Fibroblast of lung (primary cell): ENCODE results near the gene C20orf204. TPM values are rescaled to one million over a fixed set of nuclear protein-coding genes. Genes with fewer than 3 reads are reported as not detected.
"Not testable (repeated sequence)": the region's sequence is repeated elsewhere in the genome, so short reads cannot be mapped to it uniquely, and the experiment has no call there.

ENCODE experiments used
- DNase-seq, 2 donors: peaks; one replicate each; pipeline versions ENCODE4 v3.0.0 to v3.0.0-alpha.2; 2010; ENCODE audit warnings: low read depth in 2 of 2
- H2AFZ ChIP-seq: 2 replicates; pipeline ENCODE4 v1.5.1; 2012; ENCODE audit warnings: low read length, control low read depth, inconsistent platforms
- H3K27ac ChIP-seq: 2 replicates; pipeline ENCODE4 v1.5.1; 2011; ENCODE audit warnings: low read length, control low read depth; ENCODE audit not compliant: insufficient read depth
- H3K27me3 ChIP-seq: 2 replicates; pipeline ENCODE4 v1.5.1; 2011; ENCODE audit warnings: mild to moderate bottlenecking, low read length; ENCODE audit not compliant: control insufficient read depth, insufficient read depth
- H3K36me3 ChIP-seq: 2 replicates; pipeline ENCODE4 v1.5.1; 2011; ENCODE audit warnings: low read length; ENCODE audit not compliant: control insufficient read depth, insufficient read depth
- H3K4me1 ChIP-seq: 2 replicates; pipeline ENCODE4 v1.5.1; 2011; ENCODE audit warnings: low read length; ENCODE audit not compliant: control insufficient read depth, insufficient read depth; ENCODE audit errors: extremely low read depth
- H3K4me2 ChIP-seq: 2 replicates; pipeline ENCODE4 v1.5.1; 2011; ENCODE audit warnings: low read length, control low read depth; ENCODE audit not compliant: insufficient read depth; ENCODE audit errors: extremely low read depth
- H3K4me3 ChIP-seq, 4 experiments: fragments of 200-600 bp in 1 of 4; sonication (generic) in 1 of 4; replicated peaks in 1 of 4; 2 replicates each; pipeline ENCODE4 v1.5.1; 2011 to 2016; ENCODE audit warnings: low read length in 4 of 4, low read depth in 3 of 4, mild to moderate bottlenecking in 3 of 4, control low read depth in 2 of 4, inconsistent platforms in 1 of 4, mixed read lengths in 1 of 4; ENCODE audit not compliant: insufficient read depth in 1 of 4; ENCODE audit errors: control extremely low read depth in 1 of 4
- H3K79me2 ChIP-seq: 2 replicates; pipeline ENCODE4 v1.5.1; 2012; ENCODE audit warnings: mild to moderate bottlenecking, low read length, inconsistent platforms; ENCODE audit not compliant: control insufficient read depth, insufficient read depth
- H3K9ac ChIP-seq: 2 replicates; pipeline ENCODE4 v1.5.1; 2011; ENCODE audit warnings: mild to moderate bottlenecking, low read length, control low read depth; ENCODE audit not compliant: insufficient read depth
- H3K9me3 ChIP-seq: 2 replicates; pipeline ENCODE4 v1.5.1; 2012; ENCODE audit warnings: low read depth, low read length; ENCODE audit not compliant: control insufficient read depth, insufficient read depth
- H4K20me1 ChIP-seq: 2 replicates; pipeline ENCODE4 v1.5.1; 2011; ENCODE audit warnings: low read length; ENCODE audit not compliant: control insufficient read depth, insufficient read depth; ENCODE audit errors: extremely low read depth
- polyA plus RNA-seq, 2 donors: library from polyadenylated mRNA; depleted of rRNA in 1 of 2; stranded (reverse) in 1 of 2; unstranded in 1 of 2; fragments of >200 nt; gene quantifications; 2 replicates each; pipeline ENCODE4 v1.2.1, GENCODE V29; 2011 to 2012; ENCODE audit warnings: missing spikeins in 1 of 2
- total RNA-seq: library from RNA; depleted of rRNA; stranded (reverse); fragments of >200 nt; gene quantifications from 2 replicates; pipeline ENCODE4 v1.2.1, GENCODE V29; 2014

C20orf204 gene
- total and polyA plus RNA-seq, 2 donors (not counting 1 experiment from before 2014, with no cell fraction given), result 0.02 to 0.66 TPM

GRCh38 chr20:64088586-64088985 lies 52.6 kb downstream of the C20orf204 start:
- H3K36me3 ChIP-seq, H3K9ac ChIP-seq, H3K4me2 ChIP-seq, H3K4me1 ChIP-seq, H3K27ac ChIP-seq, H3K79me2 ChIP-seq, DNase-seq, H4K20me1 ChIP-seq, H3K4me3 ChIP-seq, H2AFZ ChIP-seq, H3K9me3 ChIP-seq: not testable (repeated sequence)
- H3K27me3 ChIP-seq, result peaks cover 20% of the 10 kb centered on the region

Other genes with a start within 250 kb of the C20orf204 start
- 2.8 and 4.5 TPM in 2 replicates for gene ZBTB46, start 204.9 kb upstream of the C20orf204 start, total RNA-seq
- gene ZBTB46, start 204.9 kb upstream of the C20orf204 start, polyA plus RNA-seq, result 0.53 and 0.96 TPM in 2 replicates
- not detected in 2 replicates for gene ABHD16B, start 174.7 kb upstream of the C20orf204 start, total RNA-seq
- not detected in 2 replicates for gene ABHD16B, start 174.7 kb upstream of the C20orf204 start, polyA plus RNA-seq
- 84.2 and 123 TPM in 2 replicates for gene TPD52L2, start 170.9 kb upstream of the C20orf204 start, total RNA-seq
- gene TPD52L2, start 170.9 kb upstream of the C20orf204 start, polyA plus RNA-seq, result 212 and 227 TPM in 2 replicates
- gene DNAJC5, start 141.1 kb upstream of the C20orf204 start, total RNA-seq, result 35.7 and 48.9 TPM in 2 replicates
- gene DNAJC5, start 141.1 kb upstream of the C20orf204 start, polyA plus RNA-seq, result 29.2 and 29.6 TPM in 2 replicates
- gene UCKL1, start 79.8 kb upstream of the C20orf204 start, total RNA-seq, result 20.8 and 27.9 TPM in 2 replicates
- 16.4 and 16.7 TPM in 2 replicates for gene UCKL1, start 79.8 kb upstream of the C20orf204 start, polyA plus RNA-seq
- 6.4 and 8.4 TPM in 2 replicates for gene ZNF512B, start 66.3 kb upstream of the C20orf204 start, total RNA-seq
- gene ZNF512B, start 66.3 kb upstream of the C20orf204 start, polyA plus RNA-seq, result 3.5 and 3.7 TPM in 2 replicates
- 0.77 and 0.99 TPM in 2 replicates for gene SAMD10, start 56.5 kb upstream of the C20orf204 start, total RNA-seq
- gene SAMD10, start 56.5 kb upstream of the C20orf204 start, polyA plus RNA-seq, result 0.37 and 0.86 TPM in 2 replicates
- 52.0 and 55.2 TPM in 2 replicates for gene PRPF6, start 55.0 kb upstream of the C20orf204 start, total RNA-seq
- 28.2 and 40.5 TPM in 2 replicates for gene PRPF6, start 55.0 kb upstream of the C20orf204 start, polyA plus RNA-seq
- gene SOX18, start 13.5 kb downstream of the C20orf204 start, total RNA-seq, result not detected in 2 replicates
- not detected in 2 replicates for gene SOX18, start 13.5 kb downstream of the C20orf204 start, polyA plus RNA-seq
- 23.9 and 25.2 TPM in 2 replicates for gene TCEA2, start 27.0 kb downstream of the C20orf204 start, total RNA-seq
- gene TCEA2, start 27.0 kb downstream of the C20orf204 start, polyA plus RNA-seq, result 12.7 and 17.1 TPM in 2 replicates
- 9.1 and 11.6 TPM in 2 replicates for gene RGS19, start 43.3 kb downstream of the C20orf204 start, total RNA-seq
- gene RGS19, start 43.3 kb downstream of the C20orf204 start, polyA plus RNA-seq, result 5.5 and 5.8 TPM in 2 replicates
- 2.6 and 4.1 TPM in 2 replicates for gene OPRL1, start 43.9 kb downstream of the C20orf204 start, total RNA-seq
- 0.17 and 0.49 TPM in 2 replicates for gene OPRL1, start 43.9 kb downstream of the C20orf204 start, polyA plus RNA-seq
- not detected in 2 replicates for gene LKAAEAR1, start 48.2 kb downstream of the C20orf204 start, total RNA-seq
- gene LKAAEAR1, start 48.2 kb downstream of the C20orf204 start, polyA plus RNA-seq, result not detected in 2 replicates
- not detected in 2 replicates for gene NPBWR2, start 71.4 kb downstream of the C20orf204 start, total RNA-seq
- gene NPBWR2, start 71.4 kb downstream of the C20orf204 start, polyA plus RNA-seq, result not detected in 2 replicates
- gene MYT1, start 128.3 kb downstream of the C20orf204 start, total RNA-seq, result not detected in 2 replicates
- gene MYT1, start 128.3 kb downstream of the C20orf204 start, polyA plus RNA-seq, result not detected in 2 replicates
- 39.5 and 68.8 TPM in 2 replicates for gene PCMTD2, start 219.6 kb downstream of the C20orf204 start, total RNA-seq
- gene PCMTD2, start 219.6 kb downstream of the C20orf204 start, polyA plus RNA-seq, result 28.8 and 42.9 TPM in 2 replicates